ENCODE results near the gene ADRA2C.

ADRA2C gene

GRCh38 chr4:3797831-3798790 lies 31.9 kb downstream of the ADRA2C start:
- DNase-seq (ENCODE audit: low spot score): no peak

- no peak for DNase-seq (ENCODE audit: low spot score)
Observed at GRCh38 chr4:3799496-3799895, 33.3 kb downstream of the ADRA2C start.

- no peak for DNase-seq (ENCODE audit: low spot score)
Observed at GRCh38 chr4:3800351-3800750, 34.2 kb downstream of the ADRA2C start.

DNA sequence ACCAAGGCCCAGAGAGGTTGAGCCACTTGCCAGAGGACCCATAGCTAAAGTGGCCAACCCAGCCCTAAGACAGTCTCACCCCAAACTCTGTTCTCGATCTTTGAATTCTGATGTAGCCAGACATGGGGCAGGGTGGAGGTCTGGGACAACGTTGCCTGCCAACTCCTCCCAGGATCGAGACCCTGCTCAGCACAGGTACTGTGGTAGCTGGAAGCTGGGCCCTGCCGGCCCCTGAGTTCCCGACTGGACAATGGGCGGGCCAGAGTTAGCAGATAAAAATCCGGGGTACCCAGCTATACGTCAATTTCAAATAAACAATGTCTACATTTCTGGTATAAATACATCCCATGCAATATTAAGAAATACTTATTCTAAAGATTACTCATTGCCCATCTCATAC lies 35.3 kb downstream of the ADRA2C start:
- no peak for DNase-seq (ENCODE audit: low spot score)

- no peak for DNase-seq (ENCODE audit: low spot score)
Observed at GRCh38 chr4:3801931-3802550, 35.9 kb downstream of the ADRA2C start.

DNA sequence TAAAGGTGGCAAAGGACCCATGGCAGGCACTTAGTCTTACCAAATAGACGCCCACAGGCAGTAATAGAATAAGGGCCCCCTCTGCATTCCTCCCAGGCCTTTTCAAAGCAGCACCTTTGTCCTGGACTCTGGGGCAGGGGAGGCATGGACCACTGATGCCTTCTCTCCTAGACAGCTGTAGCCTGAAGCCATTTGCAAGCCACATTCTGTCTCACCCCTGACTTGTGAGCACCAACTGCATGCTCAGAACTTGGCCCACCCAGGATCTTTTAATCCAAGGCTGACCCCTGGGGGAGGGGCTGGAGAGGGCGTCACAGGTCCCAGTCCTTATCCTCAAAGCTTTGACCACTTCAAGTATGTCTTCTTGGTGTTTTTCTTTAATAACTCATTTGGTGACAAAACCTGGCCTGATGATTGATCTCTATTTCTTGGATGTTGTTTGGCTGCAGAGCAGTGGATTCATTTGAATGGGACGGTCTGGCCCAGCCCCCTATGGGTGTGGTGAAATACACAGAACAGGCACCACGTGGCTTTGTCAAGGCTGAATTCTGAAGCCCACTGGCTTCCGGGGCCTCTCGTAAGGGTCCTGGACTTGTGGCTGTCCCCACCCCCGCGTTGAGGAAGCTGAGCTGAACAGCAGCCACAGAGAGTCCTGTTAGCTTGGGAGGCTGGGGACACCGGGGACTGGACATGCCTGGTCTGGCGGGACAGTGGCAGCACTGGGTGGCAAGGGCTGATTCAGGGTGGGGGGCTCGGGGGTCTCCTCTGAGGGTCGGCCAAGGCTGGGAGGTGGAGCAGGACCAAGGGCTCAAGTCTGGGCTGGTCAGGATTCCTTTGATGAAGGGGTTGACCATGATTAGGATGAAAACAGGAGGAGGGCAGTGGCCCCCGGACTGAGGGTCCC lies 36.6 kb downstream of the ADRA2C start:
- DNase-seq (ENCODE audit: low spot score): no peak

DNA sequence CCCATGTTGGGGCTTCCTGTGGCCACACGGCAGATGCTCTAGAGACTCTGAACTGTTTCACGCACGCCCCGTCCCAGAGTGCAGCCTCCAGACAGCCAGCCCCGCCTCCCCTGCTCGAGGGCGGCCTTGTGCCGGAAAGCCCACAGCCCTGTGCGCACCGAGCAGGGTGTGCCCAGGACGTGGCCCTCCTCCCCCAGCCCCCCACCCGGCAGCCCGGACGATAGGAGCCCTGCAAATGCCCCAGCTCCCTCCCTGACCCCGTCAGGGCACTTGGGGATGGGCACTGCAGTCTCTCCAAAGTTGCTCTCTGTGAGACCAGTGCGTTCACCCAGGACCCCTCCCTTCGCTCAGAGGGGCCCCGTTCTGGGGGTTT lies 37.3 kb downstream of the ADRA2C start:
- DNase-seq (ENCODE audit: low spot score): no peak

DNA sequence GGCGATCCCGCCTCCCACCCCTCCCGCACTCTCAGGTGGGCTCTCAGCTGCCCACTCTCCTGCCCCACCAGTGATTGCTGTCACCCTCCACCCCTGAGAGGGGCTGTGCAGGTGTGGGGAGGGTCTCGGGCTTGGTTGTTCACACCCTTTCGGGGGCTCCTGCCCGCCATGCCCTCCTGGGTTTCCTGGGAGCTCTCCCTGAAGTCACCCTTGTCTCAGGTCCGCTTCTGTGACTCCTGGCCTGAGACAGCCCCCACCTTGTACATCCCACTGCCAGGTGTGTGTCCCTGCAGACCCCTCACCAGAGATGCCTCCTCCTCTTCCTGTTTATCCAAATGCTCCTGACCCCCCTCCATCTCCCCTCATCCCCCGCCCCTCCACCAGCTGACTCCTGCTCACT lies 37.8 kb downstream of the ADRA2C start:
- no peak for DNase-seq (ENCODE audit: low spot score)

- DNase-seq (ENCODE audit: low spot score): no peak
Observed at GRCh38 chr4:3805026-3805425, 38.8 kb downstream of the ADRA2C start.

DNA sequence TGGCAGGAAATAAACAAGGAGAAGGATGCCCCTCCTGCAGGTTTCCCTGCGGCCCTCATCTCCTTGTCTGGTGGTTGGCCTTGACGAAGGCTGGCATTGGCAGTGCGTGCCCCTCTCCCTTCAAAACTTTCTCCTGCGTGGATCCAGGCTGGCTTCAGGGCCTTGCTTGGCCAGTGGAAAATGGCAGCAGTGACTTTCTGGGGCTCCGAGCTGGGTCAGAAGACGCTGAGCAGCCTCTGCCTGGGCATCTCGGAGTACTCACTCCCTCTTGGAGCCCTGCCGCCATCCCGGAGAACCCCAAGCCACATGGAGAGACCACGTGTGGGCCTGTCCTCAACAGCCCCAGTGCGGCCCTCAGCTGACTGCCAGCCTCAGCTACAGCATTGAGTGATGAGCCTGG lies 39.5 kb downstream of the ADRA2C start:
- DNase-seq (ENCODE audit: low spot score): no peak

DNA sequence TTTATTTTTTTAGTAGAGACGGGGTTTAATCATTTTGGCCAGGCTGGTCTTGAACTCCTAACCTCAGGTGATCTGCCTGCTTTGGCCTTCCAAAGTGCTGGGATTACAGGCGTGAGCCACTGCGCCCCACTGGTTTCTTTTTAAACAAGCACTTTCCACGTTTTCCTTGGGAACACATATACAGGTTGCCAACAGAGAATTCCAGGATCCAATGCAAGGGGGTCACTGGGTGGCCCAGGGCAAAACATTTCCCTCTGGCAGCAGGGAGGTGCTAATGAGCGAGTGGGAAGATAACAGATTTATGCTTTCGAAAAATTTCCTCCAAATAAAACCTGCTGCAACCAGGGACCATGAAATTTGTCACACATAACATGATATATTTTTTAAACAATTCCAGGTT lies 41.1 kb downstream of the ADRA2C start:
- DNase-seq (ENCODE audit: low spot score): no peak

- DNase-seq (ENCODE audit: low spot score): no peak
Observed at GRCh38 chr4:3807822-3808496, 41.8 kb downstream of the ADRA2C start.

- no peak for DNase-seq (ENCODE audit: low spot score)
Observed at GRCh38 chr4:3808597-3808996, 42.4 kb downstream of the ADRA2C start.

- DNase-seq (ENCODE audit: low spot score): no peak
Observed at GRCh38 chr4:3809028-3809427, 42.8 kb downstream of the ADRA2C start.

GRCh38 chr4:3809451-3810110 lies 43.4 kb downstream of the ADRA2C start:
- no peak for DNase-seq (ENCODE audit: low spot score)

DNA sequence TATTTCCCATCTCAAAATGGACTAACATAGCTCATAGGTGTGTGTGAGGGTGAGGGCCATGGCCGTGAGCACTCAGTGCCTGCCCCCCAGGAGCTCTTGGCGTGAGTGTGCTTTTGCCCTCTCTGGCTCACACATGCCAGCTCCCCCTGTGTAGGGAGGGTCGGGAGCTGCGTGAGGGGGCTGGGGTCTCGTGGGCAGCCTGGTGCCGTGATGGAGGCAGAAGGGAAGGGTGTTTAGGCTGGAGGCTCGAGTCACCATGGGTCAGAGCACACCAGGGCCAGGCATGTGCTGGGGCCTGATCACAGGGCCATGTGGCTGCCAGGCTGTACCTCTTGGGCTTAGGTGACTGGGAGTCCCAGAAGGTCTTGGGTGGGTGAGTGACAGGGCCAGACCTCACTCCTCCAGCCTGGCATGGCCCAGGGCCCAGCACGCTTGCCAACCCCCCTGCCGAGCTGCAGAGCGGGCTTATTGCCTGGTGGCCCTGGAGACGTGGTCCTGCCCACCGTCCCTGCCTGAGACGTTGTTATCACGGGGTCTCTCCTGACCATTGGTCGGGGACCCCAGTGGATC lies 44.0 kb downstream of the ADRA2C start:
- DNase-seq (ENCODE audit: low spot score): no peak

- DNase-seq (ENCODE audit: low spot score): no peak
Observed at GRCh38 chr4:3810796-3811485, 44.8 kb downstream of the ADRA2C start.

- no peak for DNase-seq (ENCODE audit: low spot score)
Observed at GRCh38 chr4:3811621-3812020, 45.4 kb downstream of the ADRA2C start.

GRCh38 chr4:3812211-3812934 lies 46.2 kb downstream of the ADRA2C start:
- DNase-seq (ENCODE audit: low spot score): no peak

Measured in HuH-7 (cell line).